GM23248 (cell line): ENCODE results near the gene STEAP3.

ENCODE experiments used
- EZH2 ChIP-seq: fragments of 200-600 bp; sonication (generic); IDR thresholded peaks from 2 replicates; pipeline ENCODE4 v1.6.1; 2018; ENCODE audit warnings: antibody characterized with exemption, mild to moderate bottlenecking; ENCODE audit not compliant: insufficient read depth, poor library complexity, severe bottlenecking
- EZH2phosphoT487 ChIP-seq: fragments of 200-600 bp; sonication (generic); IDR thresholded peaks from 2 replicates; pipeline ENCODE4 v1.6.1; 2018; ENCODE audit warnings: antibody characterized with exemption, moderate library complexity, mild to moderate bottlenecking, low read depth; ENCODE audit not compliant: insufficient read depth

DNA sequence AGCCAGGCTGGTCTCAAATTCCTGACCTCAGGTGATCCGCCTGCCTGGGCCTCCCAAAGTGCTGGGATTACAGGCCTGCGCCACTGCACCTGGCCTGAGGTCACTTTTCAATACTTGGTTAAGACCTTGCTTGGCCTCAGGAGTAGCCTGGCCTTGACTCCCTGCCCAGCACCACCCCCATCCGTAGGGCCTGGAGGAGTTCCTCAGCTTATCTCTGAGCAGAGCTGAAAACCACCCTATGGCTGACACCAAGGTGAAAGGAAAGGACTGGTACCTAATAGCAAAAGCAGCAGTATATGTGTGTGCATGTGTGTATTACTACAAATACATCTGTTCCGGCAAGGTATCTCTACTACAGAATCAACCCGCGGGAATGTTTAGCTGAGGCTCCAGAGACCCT, 56.0 kb downstream of the STEAP3 start:
- no peak for TF ChIP-seq EZH2
- TF ChIP-seq EZH2phosphoT487: no peak
